Upper lobe of left lung (tissue), 4 donors: ENCODE measurements around the gene EPS15.

Experiments
- POLR2A ChIP-seq, 4 donors: fragments of 450-650 bp; IDR thresholded peaks; one replicate each; pipeline ENCODE4 v1.5.1; 2016 to 2017; ENCODE audit warnings: antibody characterized with exemption in 4 of 4, mild to moderate bottlenecking in 2 of 4
- TF ChIP-seq, protein P1 (sequence below), 6 experiments: fragments of 450-650 bp in 4 of 6; fragments of 200-600 bp in 2 of 6; sonication (generic) in 2 of 6; IDR thresholded peaks; one replicate each; pipeline ENCODE4 v1.5.1; 2016 to 2019; ENCODE audit warnings: antibody characterized with exemption in 6 of 6

DNA sequence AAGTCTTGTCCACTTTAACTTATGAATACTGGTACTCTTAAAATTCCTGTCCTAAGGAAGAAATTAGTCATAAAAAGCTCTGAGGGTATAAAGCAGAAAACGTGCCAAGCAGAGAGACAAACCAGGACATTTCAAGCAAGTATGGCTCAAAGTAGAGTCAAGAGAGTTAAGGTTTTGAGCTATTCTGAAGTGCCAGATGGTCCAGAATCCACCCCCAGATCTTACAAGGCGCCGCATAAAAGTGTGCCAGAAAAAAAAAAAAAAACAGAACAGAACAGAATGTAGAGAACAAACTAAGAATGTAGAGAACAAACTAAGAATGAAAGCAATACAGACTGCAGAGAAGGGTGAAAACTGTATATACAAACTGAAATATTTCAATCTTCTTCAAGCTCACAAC lies 12.5 kb downstream of the EPS15 start:
- TF ChIP-seq, protein P1, sequence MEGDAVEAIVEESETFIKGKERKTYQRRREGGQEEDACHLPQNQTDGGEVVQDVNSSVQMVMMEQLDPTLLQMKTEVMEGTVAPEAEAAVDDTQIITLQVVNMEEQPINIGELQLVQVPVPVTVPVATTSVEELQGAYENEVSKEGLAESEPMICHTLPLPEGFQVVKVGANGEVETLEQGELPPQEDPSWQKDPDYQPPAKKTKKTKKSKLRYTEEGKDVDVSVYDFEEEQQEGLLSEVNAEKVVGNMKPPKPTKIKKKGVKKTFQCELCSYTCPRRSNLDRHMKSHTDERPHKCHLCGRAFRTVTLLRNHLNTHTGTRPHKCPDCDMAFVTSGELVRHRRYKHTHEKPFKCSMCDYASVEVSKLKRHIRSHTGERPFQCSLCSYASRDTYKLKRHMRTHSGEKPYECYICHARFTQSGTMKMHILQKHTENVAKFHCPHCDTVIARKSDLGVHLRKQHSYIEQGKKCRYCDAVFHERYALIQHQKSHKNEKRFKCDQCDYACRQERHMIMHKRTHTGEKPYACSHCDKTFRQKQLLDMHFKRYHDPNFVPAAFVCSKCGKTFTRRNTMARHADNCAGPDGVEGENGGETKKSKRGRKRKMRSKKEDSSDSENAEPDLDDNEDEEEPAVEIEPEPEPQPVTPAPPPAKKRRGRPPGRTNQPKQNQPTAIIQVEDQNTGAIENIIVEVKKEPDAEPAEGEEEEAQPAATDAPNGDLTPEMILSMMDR (IDR thresholded peaks at IDR 0.05), result no peak
- TF ChIP-seq POLR2A (IDR thresholded peaks at IDR 0.05), result no peak
